K562 (cell line): Measurements from ENCODE around the gene GASK1A. TPM values are rescaled to one million over a fixed set of nuclear protein-coding genes. Genes with fewer than 3 reads are reported as not detected.

ENCODE experiments used
- AFF1 ChIP-seq, 2 experiments: fragments of 450-650 bp; IDR thresholded peaks; 2 replicates each; pipeline ENCODE4 v1.6.1; 2018; ENCODE audit warnings: mild to moderate bottlenecking in 2 of 2, low read depth in 1 of 2; ENCODE audit not compliant: partially characterized antibody in 2 of 2
- BCL6 ChIP-seq: fragments of 250-450 bp; sonication (Bioruptor Pico); IDR thresholded peaks from 2 replicates; pipeline ENCODE4 v1.4.0; 2020
- DACH1 ChIP-seq: fragments of 450-650 bp; IDR thresholded peaks from 2 replicates; pipeline ENCODE4 v1.6.1; 2018; ENCODE audit not compliant: partially characterized antibody
- ETV6 ChIP-seq, 3 experiments: fragments of 150-350 bp in 1 of 3; sonication (generic) in 1 of 3; formaldehyde crosslinking in 1 of 3; IDR thresholded peaks; 2 replicates each; pipeline versions ENCODE4 v1.6.1 to v1.8.0; 2014 to 2022; ENCODE audit warnings: borderline replicate concordance in 2 of 3, low read depth in 2 of 3, antibody characterized with exemption in 1 of 3, low read length in 1 of 3, mild to moderate bottlenecking in 1 of 3, missing genetic modification reagents in 1 of 3
- NFATC3 ChIP-seq: fragments of 450-650 bp; IDR thresholded peaks from 2 replicates; pipeline ENCODE4 v1.6.1; 2017; ENCODE audit warnings: mild to moderate bottlenecking
- PHF21A ChIP-seq: fragments of 450-650 bp; IDR thresholded peaks from 2 replicates; pipeline ENCODE4 v1.6.1; 2017; ENCODE audit warnings: low read depth, borderline replicate concordance
- PML ChIP-seq: IDR thresholded peaks from 2 replicates; pipeline ENCODE4 v1.6.1; 2012; ENCODE audit warnings: low read length, inconsistent platforms
- RAD51 ChIP-seq: fragments of 450-650 bp; IDR thresholded peaks from 2 replicates; pipeline ENCODE4 v1.7.1; 2016; ENCODE audit warnings: low read depth, mild to moderate bottlenecking, borderline replicate concordance
- SMAD1 ChIP-seq: fragments of 150-350 bp; IDR thresholded peaks from 2 replicates; pipeline ENCODE4 v1.6.1; 2014; ENCODE audit warnings: low read length, low read depth; ENCODE audit not compliant: partially characterized antibody
- TARDBP ChIP-seq: fragments of 450-650 bp; IDR thresholded peaks from 2 replicates; pipeline ENCODE4 v1.6.1; 2016
- XRCC3 ChIP-seq: fragments of 450-650 bp; IDR thresholded peaks from 2 replicates; pipeline ENCODE4 v1.6.1; 2017; ENCODE audit warnings: mild to moderate bottlenecking, moderate library complexity
- ZNF165 ChIP-seq: fragments of 250-450 bp; sonication (Bioruptor Pico); IDR thresholded peaks from 2 replicates; pipeline ENCODE4 v1.4.0; 2020; ENCODE audit warnings: borderline replicate concordance
- ZNF174 ChIP-seq: fragments of 250-450 bp; sonication (Bioruptor Pico); IDR thresholded peaks from 2 replicates; pipeline ENCODE4 v1.4.0; 2020; ENCODE audit warnings: mild to moderate bottlenecking
- ZNF41 ChIP-seq: fragments of 250-450 bp; sonication (Bioruptor Pico); conservative IDR thresholded peaks from 2 replicates; pipeline ENCODE4 v1.4.0; 2020; ENCODE audit warnings: mild to moderate bottlenecking
- ZNF507 ChIP-seq: conservative IDR thresholded peaks from 2 replicates; pipeline ENCODE4 v1.6.1; 2017; ENCODE audit warnings: missing genetic modification characterization, missing compliant biosample characterization
- polyA plus RNA-seq, 8 experiments: library from polyadenylated mRNA; depleted of rRNA in 4 of 8; stranded (reverse) in 5 of 8; unstranded in 3 of 8; fragments of >200 nt; fragmentation: Nextera tagmentation in 2 of 8; fragmentation: Illumina TruSeq in 1 of 8; extraction: Ambion mirVana in 2 of 8; extraction: Trizol in 1 of 8; gene quantifications; 2 replicates each; pipeline versions ENCODE4 v1.2.1 to v1.2.3, GENCODE V29; 2011 to 2014; ENCODE audit warnings: inconsistent platforms in 1 of 8, missing spikeins in 1 of 8
- total RNA-seq, 7 experiments: library from RNA; depleted of rRNA in 6 of 7; stranded (reverse); fragments of >200 nt in 6 of 7; fragmentation: Illumina TruSeq in 2 of 7; extraction: Trizol in 2 of 7; gene quantifications; 2 replicates each; pipeline versions ENCODE4 v1.2.1 to v1.2.3, GENCODE V29; 2011 to 2021; ENCODE audit warnings: low replicate concordance in 1 of 7
- TF ChIP-seq, protein P1 (sequence below), 2 experiments: IDR thresholded peaks; 2 replicates each; pipeline ENCODE4 v1.6.1; 2011; ENCODE audit warnings: borderline replicate concordance in 1 of 2, control low read depth in 1 of 2, low read depth in 1 of 2, low read length in 1 of 2, mild to moderate bottlenecking in 1 of 2, mixed read lengths in 1 of 2, moderate library complexity in 1 of 2; ENCODE audit not compliant: insufficient read depth in 1 of 2, insufficient read length in 1 of 2, poor library complexity in 1 of 2, severe bottlenecking in 1 of 2; ENCODE audit errors: extremely low read depth in 1 of 2

GASK1A gene
- total and polyA plus RNA-seq, 9 of the 15 experiments (the other 6 are each of a cell fraction or from before 2014, with no cell fraction given) = 0.04 to 0.11 (median 0.05) TPM; not detected in 5

DNA sequence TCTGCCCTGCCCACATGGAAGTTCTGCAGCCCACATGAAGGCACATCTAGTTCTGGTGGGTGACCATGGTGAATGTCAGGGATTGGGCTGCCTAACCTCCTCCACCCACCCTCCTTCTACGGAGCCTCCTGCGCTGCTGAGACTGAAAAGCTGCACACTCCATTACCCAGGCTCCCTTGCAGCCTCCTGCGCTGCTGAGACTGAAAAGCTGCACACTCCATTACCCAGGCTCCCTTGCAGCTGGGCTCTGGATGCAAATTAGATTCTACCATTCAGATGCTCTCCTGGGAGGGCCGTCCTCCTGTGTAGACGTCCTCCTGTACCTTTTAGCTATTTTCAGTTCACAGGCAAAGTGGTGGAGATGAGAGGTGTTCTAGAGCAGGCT is 94.7 kb downstream of the GASK1A start (continued):
- peak in 1 of 2 experiments; percentile 84 for TF ChIP-seq AFF1 (IDR thresholded peaks at IDR 0.05; ENCODE audit: low read depth in 1 of 2, partially characterized antibody in 2 of 2)
- TF ChIP-seq ZNF41 (CRISPR knock-in tag) = no peak
- no peak for TF ChIP-seq XRCC3
- TF ChIP-seq TARDBP = no peak
- TF ChIP-seq, protein P1, sequence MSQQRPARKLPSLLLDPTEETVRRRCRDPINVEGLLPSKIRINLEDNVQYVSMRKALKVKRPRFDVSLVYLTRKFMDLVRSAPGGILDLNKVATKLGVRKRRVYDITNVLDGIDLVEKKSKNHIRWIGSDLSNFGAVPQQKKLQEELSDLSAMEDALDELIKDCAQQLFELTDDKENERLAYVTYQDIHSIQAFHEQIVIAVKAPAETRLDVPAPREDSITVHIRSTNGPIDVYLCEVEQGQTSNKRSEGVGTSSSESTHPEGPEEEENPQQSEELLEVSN (IDR thresholded peaks at IDR 0.05; ENCODE audit: borderline replicate concordance in 1 of 2, extremely low read depth in 1 of 2, insufficient read depth in 1 of 2, insufficient read length in 1 of 2, low read depth in 1 of 2, low read length in 1 of 2, poor library complexity in 1 of 2, severe bottlenecking in 1 of 2) = no peak
- TF ChIP-seq ETV6 (IDR thresholded peaks at IDR 0.05; ENCODE audit: borderline replicate concordance in 1 of 2, low read depth in 2 of 2, low read length in 1 of 2) = no peak
- TF ChIP-seq ETV6 (CRISPR knock-in tag; IDR thresholded peaks at IDR 0.05; ENCODE audit: borderline replicate concordance) = no peak
- no peak for TF ChIP-seq NFATC3
- no peak for TF ChIP-seq ZNF507 (tag)
- no peak for TF ChIP-seq PML
- no peak for TF ChIP-seq BCL6
- TF ChIP-seq RAD51 = no peak
- TF ChIP-seq ZNF174 (CRISPR knock-in tag) = no peak
- no peak for TF ChIP-seq ZNF165 (CRISPR knock-in tag)
- TF ChIP-seq DACH1 = no peak
- no peak for TF ChIP-seq SMAD1
- no peak for TF ChIP-seq PHF21A
